HG02678 (cell line): ENCODE data around the gene TAF11L13.
"Not testable (repeated sequence)": the region's sequence is repeated elsewhere in the genome, so short reads cannot be mapped to it uniquely, and the experiment has no call there.

Source experiments
- ATAC-seq: cut with Tn5 transposase; IDR thresholded peaks from one replicate; pipeline ENCODE4 v1.9.1; 2021; ENCODE audit warnings: mild to moderate bottlenecking, moderate library complexity; ENCODE audit not compliant: unreplicated experiment

TAF11L13 gene

GRCh38 chr5:17631788-17632187 lies at the start of gene TAF11L13:
TAF11L13 (plus strand) TSS chr5:17632088.
- ATAC-seq: not testable (repeated sequence)

- not testable (repeated sequence) for ATAC-seq
These were observed 46.2 kb upstream of the TAF11L13 start, which contains the start of gene TAF11L7 for GRCh38 chr5:17585658-17586057. TAF11L7 (minus strand) TSS chr5:17585758.

GRCh38 chr5:17590860-17591259 lies 41.0 kb upstream of the TAF11L13 start, which contains the start of gene TAF11L8:
TAF11L8 (minus strand) TSS chr5:17590960.
- ATAC-seq: not testable (repeated sequence)

GRCh38 chr5:17594255-17594654 lies 37.6 kb upstream of the TAF11L13 start, which contains the start of gene TAF11L9:
TAF11L9 (minus strand) TSS chr5:17594394.
- ATAC-seq: not testable (repeated sequence)

- not testable (repeated sequence) for ATAC-seq
These were observed 34.2 kb upstream of the TAF11L13 start, which contains the start of gene TAF11L10 for GRCh38 chr5:17597728-17598127. TAF11L10 (minus strand) TSS chr5:17597828.

GRCh38 chr5:17603880-17604279 lies 28.0 kb upstream of the TAF11L13 start, which contains the start of gene TAF11L11:
TAF11L11 (plus strand) TSS chr5:17604183.
- ATAC-seq: not testable (repeated sequence)

- no peak for ATAC-seq
These were observed 26.9 kb upstream of the TAF11L13 start for GRCh38 chr5:17604951-17605350.

- ATAC-seq: not testable (repeated sequence)
These were observed 24.4 kb upstream of the TAF11L13 start for GRCh38 chr5:17607461-17607860.

GRCh38 chr5:17610092-17610491 lies 21.8 kb upstream of the TAF11L13 start, which contains the start of gene TAF11L12:
TAF11L12 (plus strand) TSS chr5:17610392.
- not testable (repeated sequence) for ATAC-seq

- no peak for ATAC-seq
These were observed 16.8 kb upstream of the TAF11L13 start for GRCh38 chr5:17614872-17615605.

GRCh38 chr5:17619354-17619753 lies 12.5 kb upstream of the TAF11L13 start:
- ATAC-seq: no peak

- ATAC-seq: no peak
These were observed 11.3 kb upstream of the TAF11L13 start for GRCh38 chr5:17620627-17621026.

GRCh38 chr5:17625686-17626085 lies 6.2 kb upstream of the TAF11L13 start:
- no peak for ATAC-seq

GRCh38 chr5:17634160-17634559 lies 2.3 kb downstream of the TAF11L13 start, which contains the start of gene TAF11L14:
TAF11L14 (plus strand) TSS chr5:17634460.
- no peak for ATAC-seq

- not testable (repeated sequence) for ATAC-seq
These were observed 17.3 kb downstream of the TAF11L13 start for GRCh38 chr5:17649232-17649631.

GRCh38 chr5:17655201-17655759 lies 23.4 kb downstream of the TAF11L13 start:
- not testable (repeated sequence) for ATAC-seq

- no peak for ATAC-seq
These were observed 24.0 kb downstream of the TAF11L13 start for GRCh38 chr5:17655921-17656320.

- ATAC-seq: no peak
These were observed 31.3 kb downstream of the TAF11L13 start for GRCh38 chr5:17663182-17663581.

GRCh38 chr5:17665836-17666235 lies 33.9 kb downstream of the TAF11L13 start:
- no peak for ATAC-seq

- ATAC-seq: no peak
These were observed 34.9 kb downstream of the TAF11L13 start for GRCh38 chr5:17666726-17667235.

- no peak for ATAC-seq
These were observed 38.5 kb downstream of the TAF11L13 start for GRCh38 chr5:17670353-17670752.
